ENCODE results near the gene RAB44.

DNA sequence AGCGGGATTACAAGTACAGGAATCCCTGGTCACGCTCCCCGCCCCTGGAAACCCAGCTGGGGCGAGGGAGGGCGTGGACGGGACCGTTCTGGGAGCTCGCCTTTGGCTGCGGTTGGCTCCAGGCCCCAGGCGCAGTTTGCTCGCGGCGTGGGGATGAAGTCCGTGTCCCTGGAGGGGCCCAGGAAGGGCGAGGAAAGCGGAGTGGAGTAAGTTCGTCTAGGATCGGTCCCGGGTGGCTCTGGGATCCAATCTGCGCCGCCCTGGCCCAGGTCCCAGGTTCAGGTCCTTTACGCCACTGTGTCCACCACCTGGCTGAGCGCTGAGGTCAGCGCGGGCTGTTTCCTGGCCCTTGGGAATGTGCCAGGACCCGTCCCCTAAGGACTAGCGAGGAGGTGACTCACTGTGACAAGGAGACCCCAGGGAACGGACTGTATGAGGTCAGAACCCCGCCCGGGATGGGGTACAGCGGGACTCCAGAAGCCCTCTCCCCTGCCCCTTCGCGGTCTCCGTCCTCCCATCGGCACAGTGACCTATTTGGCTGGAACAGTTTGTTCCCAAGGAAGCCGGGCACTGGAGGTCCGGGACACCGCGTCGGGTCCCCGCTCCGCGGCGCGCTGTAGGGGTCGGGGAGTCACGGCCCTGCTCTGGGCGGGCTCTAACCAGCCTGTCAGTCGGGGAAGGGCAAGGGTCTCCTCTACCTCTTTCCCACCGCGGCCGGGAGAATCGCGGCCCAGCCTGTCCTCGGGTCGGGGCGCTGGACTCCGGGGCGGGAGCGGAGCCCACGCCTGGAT, 18.4 kb upstream of the RAB44 start:
- no peak for TF ChIP-seq POLR2A (IDR thresholded peaks at IDR 0.05; ENCODE audit: borderline replicate concordance, extremely low read depth, insufficient read depth, insufficient read length)
- TF ChIP-seq, protein P1, sequence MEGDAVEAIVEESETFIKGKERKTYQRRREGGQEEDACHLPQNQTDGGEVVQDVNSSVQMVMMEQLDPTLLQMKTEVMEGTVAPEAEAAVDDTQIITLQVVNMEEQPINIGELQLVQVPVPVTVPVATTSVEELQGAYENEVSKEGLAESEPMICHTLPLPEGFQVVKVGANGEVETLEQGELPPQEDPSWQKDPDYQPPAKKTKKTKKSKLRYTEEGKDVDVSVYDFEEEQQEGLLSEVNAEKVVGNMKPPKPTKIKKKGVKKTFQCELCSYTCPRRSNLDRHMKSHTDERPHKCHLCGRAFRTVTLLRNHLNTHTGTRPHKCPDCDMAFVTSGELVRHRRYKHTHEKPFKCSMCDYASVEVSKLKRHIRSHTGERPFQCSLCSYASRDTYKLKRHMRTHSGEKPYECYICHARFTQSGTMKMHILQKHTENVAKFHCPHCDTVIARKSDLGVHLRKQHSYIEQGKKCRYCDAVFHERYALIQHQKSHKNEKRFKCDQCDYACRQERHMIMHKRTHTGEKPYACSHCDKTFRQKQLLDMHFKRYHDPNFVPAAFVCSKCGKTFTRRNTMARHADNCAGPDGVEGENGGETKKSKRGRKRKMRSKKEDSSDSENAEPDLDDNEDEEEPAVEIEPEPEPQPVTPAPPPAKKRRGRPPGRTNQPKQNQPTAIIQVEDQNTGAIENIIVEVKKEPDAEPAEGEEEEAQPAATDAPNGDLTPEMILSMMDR (IDR thresholded peaks at IDR 0.05 in 2 of 3, conservative IDR thresholded peaks at IDR 0.05 in 1 of 3; ENCODE audit: borderline replicate concordance in 1 of 3, insufficient read depth in 1 of 3, low read depth in 2 of 3, low read length in 2 of 3) = no peak
- TF ChIP-seq YY1 (IDR thresholded peaks at IDR 0.05; ENCODE audit: extremely low read depth, insufficient replicate concordance, low read depth, low read length) = no peak
- TF ChIP-seq, protein P2, sequence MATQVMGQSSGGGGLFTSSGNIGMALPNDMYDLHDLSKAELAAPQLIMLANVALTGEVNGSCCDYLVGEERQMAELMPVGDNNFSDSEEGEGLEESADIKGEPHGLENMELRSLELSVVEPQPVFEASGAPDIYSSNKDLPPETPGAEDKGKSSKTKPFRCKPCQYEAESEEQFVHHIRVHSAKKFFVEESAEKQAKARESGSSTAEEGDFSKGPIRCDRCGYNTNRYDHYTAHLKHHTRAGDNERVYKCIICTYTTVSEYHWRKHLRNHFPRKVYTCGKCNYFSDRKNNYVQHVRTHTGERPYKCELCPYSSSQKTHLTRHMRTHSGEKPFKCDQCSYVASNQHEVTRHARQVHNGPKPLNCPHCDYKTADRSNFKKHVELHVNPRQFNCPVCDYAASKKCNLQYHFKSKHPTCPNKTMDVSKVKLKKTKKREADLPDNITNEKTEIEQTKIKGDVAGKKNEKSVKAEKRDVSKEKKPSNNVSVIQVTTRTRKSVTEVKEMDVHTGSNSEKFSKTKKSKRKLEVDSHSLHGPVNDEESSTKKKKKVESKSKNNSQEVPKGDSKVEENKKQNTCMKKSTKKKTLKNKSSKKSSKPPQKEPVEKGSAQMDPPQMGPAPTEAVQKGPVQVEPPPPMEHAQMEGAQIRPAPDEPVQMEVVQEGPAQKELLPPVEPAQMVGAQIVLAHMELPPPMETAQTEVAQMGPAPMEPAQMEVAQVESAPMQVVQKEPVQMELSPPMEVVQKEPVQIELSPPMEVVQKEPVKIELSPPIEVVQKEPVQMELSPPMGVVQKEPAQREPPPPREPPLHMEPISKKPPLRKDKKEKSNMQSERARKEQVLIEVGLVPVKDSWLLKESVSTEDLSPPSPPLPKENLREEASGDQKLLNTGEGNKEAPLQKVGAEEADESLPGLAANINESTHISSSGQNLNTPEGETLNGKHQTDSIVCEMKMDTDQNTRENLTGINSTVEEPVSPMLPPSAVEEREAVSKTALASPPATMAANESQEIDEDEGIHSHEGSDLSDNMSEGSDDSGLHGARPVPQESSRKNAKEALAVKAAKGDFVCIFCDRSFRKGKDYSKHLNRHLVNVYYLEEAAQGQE (IDR thresholded peaks at IDR 0.05; ENCODE audit: low read depth) = no peak
- TF ChIP-seq ZNF274 (IDR thresholded peaks at IDR 0.05; ENCODE audit: low read depth, low read length) = no peak
- TF ChIP-seq RAD21 (IDR thresholded peaks at IDR 0.05; ENCODE audit: low read depth) = no peak
- TF ChIP-seq EGR1 (IDR thresholded peaks at IDR 0.05; ENCODE audit: low read depth) = no peak

Measured in HCT116 (cell line).